ENCODE measurements around the gene RBM11.
A peak's percentile ranks its signal among the peaks of the same experiment; 100 is the strongest.
"Not testable (repeated sequence)": the region's sequence is repeated elsewhere in the genome, so short reads cannot be mapped to it uniquely, and the experiment has no call there.

Gene RBM11

GRCh38 chr21:14215971-14216641 lies at the start of gene RBM11:
RBM11 (plus strand) TSS chr21:14216157; CDS start chr21:14216187, 30 bp downstream.
- peak; percentile 66 for DNase-seq (ENCODE audit: low spot score)

- not testable (repeated sequence) for DNase-seq (ENCODE audit: low spot score)
Observed at GRCh38 chr21:14166463-14167223, 49.3 kb upstream of the RBM11 start.

- no peak for DNase-seq (ENCODE audit: low spot score)
Observed at GRCh38 chr21:14206222-14206621, 9.7 kb upstream of the RBM11 start.

- no peak for DNase-seq (ENCODE audit: low spot score)
Observed at GRCh38 chr21:14210738-14211137, 5.2 kb upstream of the RBM11 start, which contains the start of gene LIPI. LIPI (minus strand) TSS chr21:14210955; CDS start chr21:14210845, 110 bp downstream.

GRCh38 chr21:14213164-14213563 lies 2.8 kb upstream of the RBM11 start:
- no peak for DNase-seq (ENCODE audit: low spot score)

- DNase-seq (ENCODE audit: low spot score), result no peak
Observed at GRCh38 chr21:14223365-14223764, 7.4 kb downstream of the RBM11 start.

- no peak for DNase-seq (ENCODE audit: low spot score)
Observed at GRCh38 chr21:14229399-14229798, 13.4 kb downstream of the RBM11 start.

GRCh38 chr21:14235101-14235500 lies 19.1 kb downstream of the RBM11 start:
- DNase-seq (ENCODE audit: low spot score), result no peak

- DNase-seq (ENCODE audit: low spot score), result no peak
Observed at GRCh38 chr21:14236180-14236579, 20.2 kb downstream of the RBM11 start.

GRCh38 chr21:14239281-14239680 lies 23.3 kb downstream of the RBM11 start:
- DNase-seq (ENCODE audit: low spot score), result no peak

- DNase-seq (ENCODE audit: low spot score), result no peak
Observed at GRCh38 chr21:14241297-14241696, 25.3 kb downstream of the RBM11 start.

GRCh38 chr21:14243461-14243860 lies 27.5 kb downstream of the RBM11 start:
- DNase-seq (ENCODE audit: low spot score), result no peak

GRCh38 chr21:14243874-14244273 lies 27.9 kb downstream of the RBM11 start:
- no peak for DNase-seq (ENCODE audit: low spot score)

- no peak for DNase-seq (ENCODE audit: low spot score)
Observed at GRCh38 chr21:14244911-14245310, 29.0 kb downstream of the RBM11 start.

- DNase-seq (ENCODE audit: low spot score), result no peak
Observed at GRCh38 chr21:14245711-14246110, 29.8 kb downstream of the RBM11 start.

GRCh38 chr21:14251336-14251735 lies 35.4 kb downstream of the RBM11 start:
- no peak for DNase-seq (ENCODE audit: low spot score)

GRCh38 chr21:14259747-14260146 lies 43.8 kb downstream of the RBM11 start:
- DNase-seq (ENCODE audit: low spot score), result peak; percentile 31

GRCh38 chr21:14260174-14260764 lies 44.3 kb downstream of the RBM11 start:
- DNase-seq (ENCODE audit: low spot score), result no peak

- no peak for DNase-seq (ENCODE audit: low spot score)
Observed at GRCh38 chr21:14262039-14262438, 46.1 kb downstream of the RBM11 start.

- DNase-seq (ENCODE audit: low spot score), result no peak
Observed at GRCh38 chr21:14263879-14264278, 47.9 kb downstream of the RBM11 start.

GRCh38 chr21:14265023-14265422 lies 49.1 kb downstream of the RBM11 start:
- no peak for DNase-seq (ENCODE audit: low spot score)

- DNase-seq (ENCODE audit: low spot score), result no peak
Observed at GRCh38 chr21:14267076-14267475, 51.1 kb downstream of the RBM11 start.

- no peak for DNase-seq (ENCODE audit: low spot score)
Observed at GRCh38 chr21:14270631-14271030, 54.7 kb downstream of the RBM11 start.
